ENCODE results near the gene PPP2R3A.

- no peak for TF ChIP-seq TAF1 (IDR thresholded peaks at IDR 0.05; ENCODE audit: borderline replicate concordance, low read depth, low read length)
- TF ChIP-seq POLR2AphosphoS5 (IDR thresholded peaks at IDR 0.05; ENCODE audit: low read depth, low read length) = no peak
These were observed 229.1 kb downstream of the PPP2R3A start for GRCh38 chr3:136194409-136195257.

Data from GM12892 (cell line).